ENCODE measurements around the gene NCS1.

Gene NCS1

GRCh38 chr9:130177898-130178805 is 5.9 kb downstream of the NCS1 start:
- no peak for DNase-seq

GRCh38 chr9:130179331-130179907 is 7.2 kb downstream of the NCS1 start:
- DNase-seq = no peak

- DNase-seq = no peak
Observed at GRCh38 chr9:130180516-130180915, 8.3 kb downstream of the NCS1 start.

- no peak for DNase-seq
Observed at GRCh38 chr9:130181678-130182380, 9.6 kb downstream of the NCS1 start.

- no peak for DNase-seq
Observed at GRCh38 chr9:130182381-130182909, 10.2 kb downstream of the NCS1 start.

- no peak for DNase-seq
Observed at GRCh38 chr9:130183133-130183762, 11.0 kb downstream of the NCS1 start.

- no peak for DNase-seq
Observed at GRCh38 chr9:130185017-130185416, 12.8 kb downstream of the NCS1 start.

GRCh38 chr9:130185490-130186031 is 13.4 kb downstream of the NCS1 start:
- DNase-seq = no peak

GRCh38 chr9:130186051-130186450 is 13.8 kb downstream of the NCS1 start:
- no peak for DNase-seq

- no peak for DNase-seq
Observed at GRCh38 chr9:130186839-130187522, 14.8 kb downstream of the NCS1 start.

- no peak for DNase-seq
Observed at GRCh38 chr9:130187523-130187846, 15.3 kb downstream of the NCS1 start.

GRCh38 chr9:130188860-130189481 is 16.8 kb downstream of the NCS1 start:
- no peak for DNase-seq

- no peak for DNase-seq
Observed at GRCh38 chr9:130189840-130190239, 17.6 kb downstream of the NCS1 start.

- DNase-seq = no peak
Observed at GRCh38 chr9:130191068-130191748, 19.0 kb downstream of the NCS1 start.

- no peak for DNase-seq
Observed at GRCh38 chr9:130191749-130192120, 19.5 kb downstream of the NCS1 start.

GRCh38 chr9:130192382-130192999 is 20.3 kb downstream of the NCS1 start:
- DNase-seq = no peak

- DNase-seq = no peak
Observed at GRCh38 chr9:130193103-130193502, 20.9 kb downstream of the NCS1 start.

- no peak for DNase-seq
Observed at GRCh38 chr9:130193531-130194377, 21.6 kb downstream of the NCS1 start.

GRCh38 chr9:130194378-130194932 is 22.3 kb downstream of the NCS1 start:
- DNase-seq = no peak

Data from stimulated activated naive CD4-positive, alpha-beta T cell treated with Interleukin-2 at 50 U/mL for 16 hours (primary cell).